ENCODE measurements around the gene FXN.

The FXN gene

DNA sequence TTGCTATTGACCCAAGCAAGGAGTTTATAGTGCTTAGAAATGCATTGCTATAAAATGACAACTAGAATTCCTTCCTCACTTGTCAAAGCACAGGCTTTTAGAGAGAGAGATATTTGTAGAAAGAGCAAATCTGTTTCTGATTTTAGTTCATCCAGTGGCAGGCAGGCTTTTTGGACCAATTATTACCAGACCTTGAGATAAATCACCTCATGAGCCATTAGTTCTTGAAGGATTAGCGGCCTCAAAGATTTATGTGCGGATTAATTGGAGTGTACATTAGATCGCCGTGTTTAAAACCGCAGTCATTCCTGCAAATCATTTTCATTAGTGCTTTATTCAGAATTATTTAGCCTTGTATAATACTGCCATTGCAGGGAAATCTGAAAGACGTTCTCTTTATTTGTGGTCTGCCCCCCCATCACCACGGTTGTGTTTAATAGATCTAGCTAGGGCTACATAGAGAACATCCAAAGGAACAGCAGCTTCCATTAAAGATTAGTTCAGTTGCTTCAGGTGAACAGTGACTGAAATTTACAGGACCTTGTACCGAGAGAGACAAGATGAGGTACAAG lies 109.7 kb downstream of the FXN start:
- no peak for DNase-seq

DNA sequence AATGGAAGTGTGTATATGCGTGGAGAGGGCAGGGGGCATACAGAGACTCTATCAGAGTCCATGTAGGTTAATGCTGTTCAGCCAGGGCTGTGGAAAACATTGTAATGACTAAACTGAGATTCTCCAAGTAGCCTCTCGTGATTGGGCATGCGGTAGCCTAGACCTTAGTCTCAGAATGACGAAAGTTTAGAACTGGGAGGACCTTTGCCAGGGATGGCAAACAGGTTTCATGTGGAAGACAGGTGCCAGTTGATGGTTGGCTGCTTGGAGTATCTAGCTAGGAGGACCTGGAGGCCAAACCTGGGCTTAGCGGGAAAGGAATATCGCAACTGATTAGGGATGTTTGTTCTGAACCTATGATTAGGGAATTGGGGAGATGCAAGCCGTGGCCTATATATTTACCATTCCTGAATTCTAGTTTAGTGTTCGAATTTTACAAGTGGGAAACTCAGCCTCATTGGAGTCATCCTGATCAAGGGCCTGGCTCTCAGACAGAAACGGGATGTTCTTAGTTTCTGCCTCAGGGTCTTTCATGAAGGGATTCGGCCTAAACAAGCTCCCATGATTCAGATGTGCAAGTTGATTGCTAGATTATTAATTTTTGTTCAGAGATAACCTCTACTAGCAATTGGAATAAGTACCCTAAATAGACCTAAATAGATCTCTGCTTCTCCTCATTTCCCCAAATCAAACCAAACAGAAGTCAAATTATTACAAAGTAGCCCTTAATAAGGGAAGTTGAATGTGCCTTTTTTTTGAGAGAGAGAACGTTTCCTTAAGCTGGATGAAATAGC lies 111.7 kb downstream of the FXN start:
- DNase-seq: no peak

GRCh38 chr9:69149321-69149807 lies 113.8 kb downstream of the FXN start:
- DNase-seq: no peak

Data from CD4-positive, alpha-beta T cell treated with Interleukin-17A for 4 hours (primary cell).